NOMO-1 treated with dmso at 0.1 percent for 144 hours (cell line): Measurements from ENCODE around the gene CCDC190.
"Not testable (repeated sequence)": the region's sequence is repeated elsewhere in the genome, so short reads cannot be mapped to it uniquely, and the experiment has no call there.

ENCODE experiments used
- DNase-seq: peaks from one replicate; lab custom pipeline; 2025; ENCODE audit not compliant: unreplicated experiment; lab: John Stamatoyannopoulos, UW

The CCDC190 gene

DNA sequence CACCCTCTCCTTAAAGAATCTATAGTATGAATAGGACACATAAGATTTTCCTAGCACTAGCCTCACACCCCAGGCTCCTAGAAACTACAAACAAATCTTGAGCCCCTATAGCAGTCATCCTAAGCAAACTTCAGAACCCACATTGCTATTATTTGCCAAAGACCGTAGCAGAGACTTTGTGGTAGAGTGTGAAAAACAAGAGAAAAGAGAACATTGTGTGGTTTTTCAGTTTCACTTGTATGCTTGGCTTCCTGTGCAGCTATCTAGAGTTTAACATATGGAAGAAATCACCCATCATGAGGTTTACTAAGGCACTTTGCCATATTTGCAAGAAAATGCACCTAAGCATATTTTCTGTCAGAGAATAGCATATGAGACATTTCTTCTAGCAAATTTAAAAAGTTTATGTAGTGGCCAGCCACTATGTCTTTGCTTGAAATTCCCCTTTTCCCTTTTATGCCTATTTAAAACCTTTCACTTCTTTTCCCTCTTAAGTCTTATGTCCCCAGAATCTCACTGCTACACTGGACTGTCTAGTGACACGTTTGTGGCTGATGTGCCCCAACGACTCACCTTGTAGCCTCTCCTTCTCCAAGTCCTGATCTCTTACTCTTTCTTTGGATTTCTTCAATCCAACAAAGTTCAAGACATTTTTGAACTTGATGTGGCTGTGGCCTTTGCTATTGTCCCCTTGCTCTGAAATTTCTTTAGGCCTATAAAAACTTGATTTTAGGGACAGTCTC lies 25.6 kb downstream of the CCDC190 start:
- no peak for DNase-seq

- DNase-seq = no peak
Measured at GRCh38 chr1:162832470-162832869, 28.5 kb downstream of the CCDC190 start.

- no peak for DNase-seq
Measured at GRCh38 chr1:162829268-162829667, 31.7 kb downstream of the CCDC190 start.

DNA sequence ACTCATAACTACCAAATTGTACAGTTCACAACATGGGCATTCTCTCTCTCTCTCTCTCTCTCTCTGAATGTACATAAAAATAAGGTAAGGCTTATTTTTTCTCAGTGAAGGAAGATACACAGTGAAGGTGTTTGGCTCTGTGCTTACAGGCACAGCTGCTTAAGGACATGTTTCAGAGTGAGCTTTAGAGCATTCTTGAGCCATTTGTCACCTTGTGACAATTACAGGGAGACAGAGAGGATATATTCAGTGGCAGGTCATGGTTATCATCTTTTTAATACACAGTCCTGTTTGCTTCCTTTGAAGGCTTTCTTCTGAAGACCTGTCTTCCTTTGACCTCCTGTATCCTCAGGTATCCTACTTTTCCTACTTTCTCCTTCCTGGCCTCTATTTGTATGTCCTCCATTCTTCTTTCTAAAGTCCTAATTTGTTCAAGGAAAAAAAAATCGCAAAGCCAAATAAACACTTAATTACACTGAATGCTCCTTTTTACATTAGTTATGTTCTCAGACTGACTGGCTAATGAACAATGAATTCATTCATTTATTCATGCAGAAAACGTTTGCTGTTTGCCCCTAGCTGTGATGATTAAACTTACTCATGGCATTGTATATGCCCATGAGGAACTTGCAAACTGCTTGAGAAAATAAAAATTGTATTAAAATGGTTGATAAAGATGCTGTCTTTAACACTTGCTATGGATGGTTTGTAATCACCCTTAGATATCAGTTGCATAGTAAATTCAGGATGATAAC lies 37.0 kb downstream of the CCDC190 start:
- no peak for DNase-seq

DNA sequence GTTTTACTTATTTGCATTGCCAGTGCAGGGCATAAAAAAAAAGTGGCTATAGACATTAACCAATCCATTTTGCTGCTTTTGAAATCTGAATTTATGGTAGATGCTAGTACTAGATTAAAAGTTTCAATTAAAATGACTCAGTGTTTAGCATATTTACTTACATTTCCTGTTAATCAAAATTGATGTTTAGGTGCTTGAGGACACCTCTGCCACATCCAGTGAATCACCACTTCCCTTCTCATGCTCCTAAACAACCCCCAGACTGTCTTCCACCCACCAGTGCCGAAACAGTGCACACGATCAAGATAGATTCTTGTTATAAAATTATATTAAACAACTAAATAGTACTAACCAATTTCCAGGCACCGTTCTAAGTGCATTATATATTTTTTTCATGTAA lies 37.7 kb downstream of the CCDC190 start:
- DNase-seq = no peak

GRCh38 chr1:162822391-162823200 lies 38.4 kb downstream of the CCDC190 start:
- no peak for DNase-seq

- DNase-seq = not testable (repeated sequence)
Measured at GRCh38 chr1:162818666-162819065, 42.3 kb downstream of the CCDC190 start.

- not testable (repeated sequence) for DNase-seq
Measured at GRCh38 chr1:162818136-162818535, 42.8 kb downstream of the CCDC190 start.

DNA sequence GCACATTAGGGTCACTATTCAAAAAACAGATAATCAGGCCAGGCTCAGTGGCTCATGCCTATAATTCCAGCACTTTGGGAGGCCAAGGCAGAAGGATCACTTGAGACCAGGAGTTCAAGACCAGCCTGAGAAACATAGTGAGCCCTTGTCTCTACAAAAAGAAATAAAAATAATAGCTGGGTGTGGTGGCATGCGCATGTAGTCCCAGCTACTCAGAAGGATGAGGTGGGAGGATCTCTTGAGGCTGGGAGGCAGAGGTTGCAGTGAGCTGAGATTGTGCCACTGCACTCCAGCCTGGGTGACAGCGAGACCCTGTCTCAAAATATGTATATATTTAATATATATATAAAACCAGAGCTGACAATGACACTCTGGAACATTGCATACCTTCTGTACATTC lies 48.6 kb downstream of the CCDC190 start:
- DNase-seq = not testable (repeated sequence)

DNA sequence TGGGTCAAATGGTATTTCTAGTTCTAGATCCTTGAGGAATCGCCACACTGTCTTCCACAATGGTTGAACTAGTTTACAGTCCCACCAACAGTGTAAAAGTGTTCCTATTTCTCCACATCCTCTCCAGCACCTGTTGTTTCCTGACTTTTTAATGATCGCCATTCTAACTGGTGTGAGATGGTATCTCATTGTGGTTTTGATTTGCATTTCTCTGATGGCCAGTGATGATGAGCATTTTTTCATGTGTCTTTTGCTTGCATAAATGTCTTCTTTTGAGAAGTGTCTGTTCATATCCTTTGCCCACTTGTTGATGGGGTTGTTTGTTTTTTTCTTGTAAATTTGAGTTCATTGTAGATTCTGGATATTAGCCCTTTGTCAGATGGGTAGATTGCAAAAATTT lies 53.5 kb downstream of the CCDC190 start:
- not testable (repeated sequence) for DNase-seq
